Neural cell (in vitro differentiated cells): Measurements from ENCODE around the gene RAB1B. TPM values are rescaled to one million over a fixed set of nuclear protein-coding genes. Genes with fewer than 3 reads are reported as not detected.

ENCODE experiments used
- H2AFZ ChIP-seq: fragments of 200-600, 300-800 bp; sonication (generic), shearing (Covaris generic); 2 replicates; pipeline ENCODE4 v1.6.0; 2014; ENCODE audit warnings: low read depth, mild to moderate bottlenecking, antibody characterized with exemption, low read length, moderate library complexity
- H3F3A ChIP-seq: fragments of 200-600 bp; shearing (Covaris generic); 2 replicates; pipeline ENCODE4 v1.6.1; 2016; ENCODE audit warnings: mild to moderate bottlenecking, moderate library complexity, mixed read lengths, antibody characterized with exemption, low read length; ENCODE audit not compliant: insufficient read depth, poor library complexity, severe bottlenecking
- H3K27ac ChIP-seq: fragments of 200-600, 300-800 bp; sonication (generic), shearing (Covaris generic); 2 replicates; pipeline ENCODE4 v1.5.1; 2014; ENCODE audit warnings: mild to moderate bottlenecking, low read length, moderate library complexity
- H3K27me3 ChIP-seq: fragments of 300-800, 200-600 bp; sonication (generic), shearing (Covaris generic); 2 replicates; pipeline ENCODE4 v1.6.0; 2014; ENCODE audit warnings: mild to moderate bottlenecking, low read depth, low read length, moderate library complexity; ENCODE audit not compliant: insufficient read depth
- H3K36me3 ChIP-seq: fragments of 300-800, 200-600 bp; sonication (generic), shearing (Covaris generic); 2 replicates; pipeline ENCODE4 v1.5.1; 2014; ENCODE audit warnings: mild to moderate bottlenecking, antibody characterized with exemption, low read length, moderate library complexity; ENCODE audit not compliant: insufficient read depth
- H3K4me2 ChIP-seq: fragments of 300-800, 200-600 bp; sonication (generic), shearing (Covaris generic); 2 replicates; pipeline ENCODE4 v1.6.0; 2014; ENCODE audit warnings: mild to moderate bottlenecking, low read length
- H3K4me3 ChIP-seq: fragments of 300-800, 200-600 bp; sonication (generic), shearing (Covaris generic); 2 replicates; pipeline ENCODE4 v1.5.1; 2014; ENCODE audit warnings: mild to moderate bottlenecking, low read length, moderate library complexity
- H3K79me2 ChIP-seq: fragments of 200-600 bp; shearing (Covaris generic); replicated peaks from 2 replicates; pipeline ENCODE4 v1.6.0; 2014; ENCODE audit warnings: mild to moderate bottlenecking, low read length, moderate library complexity; ENCODE audit not compliant: insufficient read depth
- H3K9ac ChIP-seq: fragments of 300-800, 200-600 bp; sonication (generic), shearing (Covaris generic); 2 replicates; pipeline ENCODE4 v1.6.1; 2016; ENCODE audit warnings: mild to moderate bottlenecking, low read length, mixed read lengths
- H3K9me2 ChIP-seq: fragments of 200-600 bp; shearing (Covaris generic); 2 replicates; pipeline ENCODE4 v1.6.1; 2016; ENCODE audit warnings: mild to moderate bottlenecking, low read length, mixed read lengths; ENCODE audit not compliant: insufficient read depth
- H3K9me3 ChIP-seq: fragments of 200-600, 300-800 bp; sonication (generic), shearing (Covaris generic); 2 replicates; pipeline ENCODE4 v1.6.1; 2016; ENCODE audit warnings: mild to moderate bottlenecking, mixed run types, low read length, moderate library complexity, mixed read lengths
- H4K20me1 ChIP-seq: fragments of 200-600 bp; shearing (Covaris generic); 2 replicates; pipeline ENCODE4 v1.6.1; 2016; ENCODE audit warnings: mild to moderate bottlenecking, mixed run types; ENCODE audit not compliant: insufficient read depth
- CTCF ChIP-seq: fragments of 450-650 bp; IDR thresholded peaks from 2 replicates; pipeline ENCODE4 v1.5.1; 2014; ENCODE audit warnings: antibody characterized with exemption, mild to moderate bottlenecking, moderate library complexity; ENCODE audit not compliant: poor library complexity, severe bottlenecking
- EP300 ChIP-seq: fragments of 450-650 bp; conservative IDR thresholded peaks from 2 replicates; pipeline ENCODE4 v1.6.1; 2014; ENCODE audit warnings: antibody characterized with exemption, mild to moderate bottlenecking, moderate library complexity; ENCODE audit not compliant: poor library complexity, severe bottlenecking
- EZH2 ChIP-seq: fragments of 200-600, 300-800 bp; shearing (Covaris generic), sonication (generic); IDR thresholded peaks from 2 replicates; pipeline ENCODE4 v1.6.1; 2014; ENCODE audit warnings: antibody characterized with exemption, low read length, borderline replicate concordance, mild to moderate bottlenecking; ENCODE audit not compliant: insufficient read depth, poor library complexity, severe bottlenecking
- MXI1 ChIP-seq: fragments of 450-650 bp; conservative IDR thresholded peaks from 2 replicates; pipeline ENCODE4 v1.6.1; 2014; ENCODE audit warnings: antibody characterized with exemption, mild to moderate bottlenecking; ENCODE audit not compliant: poor library complexity, severe bottlenecking
- POLR2AphosphoS5 ChIP-seq: IDR thresholded peaks from 2 replicates; pipeline ENCODE4 v1.6.1; 2012
- RAD21 ChIP-seq: fragments of 450-650 bp; conservative IDR thresholded peaks from 2 replicates; pipeline ENCODE4 v1.6.1; 2014; ENCODE audit warnings: antibody characterized with exemption, mild to moderate bottlenecking, moderate library complexity
- REST ChIP-seq: IDR thresholded peaks from 2 replicates; pipeline ENCODE4 v1.6.1; 2012; ENCODE audit warnings: borderline replicate concordance
- SMC3 ChIP-seq: fragments of 450-650 bp; conservative IDR thresholded peaks from 2 replicates; pipeline ENCODE4 v1.6.1; 2014; ENCODE audit warnings: antibody characterized with exemption, mild to moderate bottlenecking, moderate library complexity; ENCODE audit not compliant: poor library complexity
- TAF1 ChIP-seq: IDR thresholded peaks from 2 replicates; pipeline ENCODE4 v1.6.1; 2012; ENCODE audit warnings: low read depth
- polyA plus RNA-seq: library from polyadenylated mRNA; depleted of rRNA; stranded (reverse); fragments of >200 nt; gene quantifications from 2 replicates; pipeline ENCODE4 v1.2.3, GENCODE V29; 2014

Gene RAB1B
- polyA plus RNA-seq, 1 donor from 2014 or later, result 27.2 TPM

- Histone ChIP-seq H3K4me3 (peak overlapping the region; percentile 70), H4K20me1 (no peaks in the 10 kb centered on the region), H3K9me3 (no peaks in the 10 kb centered on the region), H3K27ac (no peak overlapping the region), H3K9ac (peak overlapping the region; percentile 30), H3K27me3 (peaks cover 11% of the 10 kb centered on the region), H3K79me2 (no peaks in the 10 kb centered on the region), H3K9me2 (no peaks in the 10 kb centered on the region), H2AFZ (no peak overlapping the region), H3K36me3 (no peaks in the 10 kb centered on the region), H3K4me2 (no peak overlapping the region), H3F3A (no peaks in the 10 kb centered on the region)
- no peak for TF ChIP-seq MXI1
- TF ChIP-seq EP300, result no peak
- no peak for TF ChIP-seq REST
- no peak for TF ChIP-seq TAF1
- TF ChIP-seq POLR2AphosphoS5, result no peak
- no peak for TF ChIP-seq RAD21
- no peak for TF ChIP-seq SMC3
- no peak for TF ChIP-seq CTCF
- no peak for TF ChIP-seq EZH2
Measured at GRCh38 chr11:66311470-66311964, 43.1 kb downstream of the RAB1B start.

- TF ChIP-seq SMC3 (peak; percentile 61), CTCF (peak; percentile 69), MXI1 (peak; percentile 5), EP300 (no peak), RAD21 (peak; percentile 69), POLR2AphosphoS5 (no peak), EZH2 (no peak), REST (no peak), TAF1 (no peak)
- Histone ChIP-seq H3K4me2 (no peak overlapping the region), H3K79me2 (no peaks in the 10 kb centered on the region), H3K9me3 (no peaks in the 10 kb centered on the region), H3K27ac (no peak overlapping the region), H3F3A (no peaks in the 10 kb centered on the region), H3K9ac (peak overlapping the region; percentile 30), H3K27me3 (peaks cover 11% of the 10 kb centered on the region), H4K20me1 (no peaks in the 10 kb centered on the region), H3K4me3 (peak overlapping the region; percentile 70), H2AFZ (no peak overlapping the region), H3K9me2 (no peaks in the 10 kb centered on the region), H3K36me3 (no peaks in the 10 kb centered on the region)
Measured at GRCh38 chr11:66311965-66312548, 43.6 kb downstream of the RAB1B start.
